Bronchial epithelial cell (primary cell): ENCODE results near the gene MRC2. TPM values are rescaled to one million over a fixed set of nuclear protein-coding genes. Genes with fewer than 3 reads are reported as not detected.

Experiments
- DNase-seq: peaks from one replicate; pipeline ENCODE4 v3.0.0-alpha.2; 2010; ENCODE audit warnings: low read depth
- FAIRE-seq: peaks from 2 replicates; lab custom pipeline; 2011; peaks lifted over from hg19 to GRCh38; lab: Jason Lieb, UNC
- H3K27me3 ChIP-seq: 2 replicates; pipeline ENCODE4 v1.5.1; 2011; ENCODE audit warnings: low read length; ENCODE audit not compliant: control insufficient read depth, insufficient read depth
- H3K36me3 ChIP-seq: 2 replicates; pipeline ENCODE4 v1.5.1; 2011; ENCODE audit warnings: low read length; ENCODE audit not compliant: control insufficient read depth, insufficient read depth
- H3K4me3 ChIP-seq: 2 replicates; pipeline ENCODE4 v1.5.1; 2011; ENCODE audit warnings: mild to moderate bottlenecking, low read depth, low read length, control low read depth
- total RNA-seq: library from RNA; depleted of rRNA; stranded (reverse); fragments of >200 nt; gene quantifications from 2 replicates; pipeline ENCODE4 v1.2.1, GENCODE V29; 2014
- TF ChIP-seq, protein P1 (sequence below): IDR thresholded peaks from 2 replicates; pipeline ENCODE4 v1.5.1; 2011; ENCODE audit warnings: mild to moderate bottlenecking, moderate library complexity, low read length, control low read depth, inconsistent platforms; ENCODE audit not compliant: insufficient read depth, severe bottlenecking

MRC2 gene
- total RNA-seq, 1 donor from 2014 or later, result 9.2 TPM

DNA sequence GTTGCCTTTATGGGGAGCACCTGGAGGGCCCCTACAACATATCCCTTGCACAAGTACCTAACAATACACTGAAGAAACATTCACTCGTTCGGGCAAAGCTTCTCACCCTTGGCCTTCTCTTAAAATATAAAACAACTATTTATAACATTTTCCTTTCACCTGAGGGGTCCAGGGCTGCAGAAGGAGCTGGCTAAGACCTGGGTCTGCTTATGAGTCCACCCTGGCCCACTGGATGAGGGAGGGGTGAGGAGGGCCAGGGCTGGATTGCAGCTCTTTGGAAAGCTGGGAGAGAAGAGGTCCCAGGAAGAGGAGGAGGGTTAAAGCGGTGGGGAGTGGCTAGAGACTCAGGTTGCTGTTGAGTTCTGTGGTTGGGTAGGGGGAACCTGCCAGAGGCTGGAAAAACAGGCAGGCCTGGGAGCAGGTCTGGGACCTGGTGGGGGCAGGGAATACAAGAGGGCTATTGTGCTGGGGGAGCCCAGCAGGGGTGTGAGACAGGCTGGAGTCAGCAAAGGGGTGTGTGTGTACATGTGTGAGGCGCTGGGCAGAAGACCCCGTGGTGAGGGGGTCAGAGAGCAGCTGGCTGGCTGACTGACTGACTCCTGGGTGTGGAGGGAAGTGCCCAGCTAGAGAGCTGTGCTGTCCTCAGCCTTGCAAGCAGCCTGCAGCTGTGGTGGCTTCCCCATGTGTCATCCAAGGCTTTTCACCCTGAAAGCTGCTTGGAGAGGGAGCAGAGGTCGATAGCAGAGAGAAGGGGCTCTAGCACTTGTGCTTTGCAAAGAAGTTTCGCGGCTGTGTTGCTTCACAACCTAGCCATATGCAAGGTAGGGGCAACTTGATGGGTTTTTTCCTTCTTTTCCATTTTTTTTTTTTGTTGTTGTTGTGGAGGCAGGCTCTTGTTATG, 10.2 kb upstream of the MRC2 start:
- Histone ChIP-seq H3K36me3 (peaks cover 5% of the 10 kb centered on the region), H3K4me3 (no peak overlapping the region), H3K27me3 (no peaks in the 10 kb centered on the region)
- TF ChIP-seq, protein P1, sequence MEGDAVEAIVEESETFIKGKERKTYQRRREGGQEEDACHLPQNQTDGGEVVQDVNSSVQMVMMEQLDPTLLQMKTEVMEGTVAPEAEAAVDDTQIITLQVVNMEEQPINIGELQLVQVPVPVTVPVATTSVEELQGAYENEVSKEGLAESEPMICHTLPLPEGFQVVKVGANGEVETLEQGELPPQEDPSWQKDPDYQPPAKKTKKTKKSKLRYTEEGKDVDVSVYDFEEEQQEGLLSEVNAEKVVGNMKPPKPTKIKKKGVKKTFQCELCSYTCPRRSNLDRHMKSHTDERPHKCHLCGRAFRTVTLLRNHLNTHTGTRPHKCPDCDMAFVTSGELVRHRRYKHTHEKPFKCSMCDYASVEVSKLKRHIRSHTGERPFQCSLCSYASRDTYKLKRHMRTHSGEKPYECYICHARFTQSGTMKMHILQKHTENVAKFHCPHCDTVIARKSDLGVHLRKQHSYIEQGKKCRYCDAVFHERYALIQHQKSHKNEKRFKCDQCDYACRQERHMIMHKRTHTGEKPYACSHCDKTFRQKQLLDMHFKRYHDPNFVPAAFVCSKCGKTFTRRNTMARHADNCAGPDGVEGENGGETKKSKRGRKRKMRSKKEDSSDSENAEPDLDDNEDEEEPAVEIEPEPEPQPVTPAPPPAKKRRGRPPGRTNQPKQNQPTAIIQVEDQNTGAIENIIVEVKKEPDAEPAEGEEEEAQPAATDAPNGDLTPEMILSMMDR, result no peak
- FAIRE-seq, result no peak
- no peak for DNase-seq

DNA sequence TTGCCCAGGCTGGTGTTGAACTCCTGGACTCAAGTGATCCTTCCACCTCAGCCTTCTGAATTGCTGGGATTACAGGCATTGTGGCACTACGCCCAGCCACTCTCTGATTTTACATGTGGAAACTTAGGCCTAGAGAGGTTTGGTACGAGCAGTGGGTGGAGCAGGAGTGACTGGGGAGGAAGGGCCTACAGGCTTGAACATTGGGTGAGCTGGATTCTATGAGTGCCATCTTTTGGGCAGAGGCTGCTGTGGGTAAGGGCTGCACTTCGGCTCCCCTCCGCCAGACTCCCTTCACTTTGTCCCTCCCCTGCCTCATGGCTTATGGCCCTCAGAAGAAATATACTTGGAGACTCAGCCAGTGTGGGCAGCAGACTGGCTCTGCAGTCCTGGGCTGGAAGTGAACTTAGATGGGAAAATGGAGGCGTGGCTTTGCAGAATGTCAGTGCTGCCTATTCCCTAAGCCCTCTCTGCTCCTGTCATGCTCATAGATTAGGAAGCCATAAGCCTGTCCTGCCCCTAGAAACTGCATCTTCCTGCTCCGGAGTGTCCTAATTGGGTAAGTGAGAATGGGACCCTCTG, 9.5 kb upstream of the MRC2 start:
- DNase-seq (peak; percentile 46), FAIRE-seq (no peak)
- Histone ChIP-seq H3K36me3 (peaks cover 4% of the 10 kb centered on the region), H3K27me3 (no peaks in the 10 kb centered on the region), H3K4me3 (no peak overlapping the region)
- TF ChIP-seq, protein P1, result no peak

DNA sequence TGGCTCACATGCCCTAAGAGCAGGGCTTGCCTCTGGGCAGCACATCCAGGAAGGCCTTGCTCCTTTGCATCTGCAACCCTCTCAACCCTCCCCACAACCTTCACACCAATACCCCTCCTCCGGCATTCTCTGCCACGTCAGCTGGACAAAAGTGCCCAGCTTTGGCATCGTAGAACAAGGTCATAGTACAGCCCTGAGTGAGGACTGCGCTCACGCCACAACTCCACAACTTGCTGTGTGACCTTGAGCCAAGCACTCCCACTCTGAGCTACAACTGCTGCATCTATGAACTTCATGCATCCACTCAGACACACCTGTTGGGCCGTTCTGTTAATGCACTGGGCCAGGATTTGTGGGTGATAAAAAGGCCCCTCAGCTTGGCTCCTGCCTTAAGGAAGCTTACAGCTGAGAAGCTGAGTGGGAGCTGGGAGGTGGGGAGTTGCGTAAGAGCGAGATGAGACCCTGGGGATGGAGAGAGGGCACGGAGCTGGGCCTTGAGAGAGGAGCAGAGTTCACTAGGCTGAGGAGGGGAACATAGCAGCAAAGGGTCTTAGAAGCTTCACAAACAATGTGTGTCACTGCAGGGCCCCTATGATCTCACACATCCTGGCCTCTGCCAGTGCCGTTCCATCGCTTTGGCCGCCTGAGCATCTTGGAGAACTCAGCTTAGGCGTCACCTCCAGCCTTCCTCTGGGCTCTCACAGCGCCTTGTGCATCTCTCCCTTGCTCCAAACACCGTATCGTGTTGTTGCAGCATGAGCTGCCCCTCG, 8.6 kb upstream of the MRC2 start:
- TF ChIP-seq, protein P1, result no peak
- no peak for FAIRE-seq
- DNase-seq, result no peak

DNA sequence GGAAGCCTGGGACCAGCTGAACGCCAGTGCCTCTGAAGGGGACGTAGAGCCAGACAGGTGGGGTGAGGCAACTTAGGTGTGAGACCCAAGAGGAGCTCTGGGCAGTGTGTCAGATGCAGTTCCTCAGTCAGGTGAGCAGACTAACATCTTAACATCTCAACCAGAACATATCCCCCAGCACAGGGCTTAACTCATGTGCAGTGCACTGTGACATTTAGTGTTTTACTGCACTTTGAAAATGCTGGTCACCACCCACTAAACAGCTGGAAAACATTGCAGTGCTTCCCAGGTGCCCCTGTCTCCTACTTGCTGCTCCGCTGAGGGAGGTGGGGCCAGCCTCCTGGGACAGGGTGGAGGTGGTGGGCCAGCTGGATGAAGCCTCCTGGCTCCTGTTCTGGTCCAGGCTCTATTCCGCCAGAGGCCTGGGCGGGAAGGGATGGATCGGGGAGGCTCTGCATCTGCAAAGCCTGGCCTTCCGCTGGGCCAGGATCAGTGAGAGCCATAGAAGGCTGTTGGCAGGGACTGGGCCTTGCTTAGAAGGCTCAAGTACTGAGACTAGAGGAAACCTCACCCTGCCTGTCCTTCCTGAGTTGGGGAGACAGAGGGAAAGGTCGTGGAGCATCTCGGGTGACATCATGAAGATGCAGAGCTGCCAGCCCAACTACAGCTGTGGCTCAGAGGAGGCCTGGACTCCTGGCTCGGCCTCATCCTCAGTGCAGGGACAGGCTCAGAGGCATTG, 7.9 kb upstream of the MRC2 start:
- Histone ChIP-seq H3K36me3 (peaks cover 2% of the 10 kb centered on the region), H3K27me3 (no peaks in the 10 kb centered on the region), H3K4me3 (no peak overlapping the region)
- TF ChIP-seq, protein P1, result no peak
- DNase-seq (no peak), FAIRE-seq (no peak)

More for the DNA sequence above, 8.6 kb upstream of the MRC2 start:
- H3K4me3 ChIP-seq, result no peak overlapping the region
- peaks cover 4% of the 10 kb centered on the region for H3K36me3 ChIP-seq
- H3K27me3 ChIP-seq, result no peaks in the 10 kb centered on the region

DNA sequence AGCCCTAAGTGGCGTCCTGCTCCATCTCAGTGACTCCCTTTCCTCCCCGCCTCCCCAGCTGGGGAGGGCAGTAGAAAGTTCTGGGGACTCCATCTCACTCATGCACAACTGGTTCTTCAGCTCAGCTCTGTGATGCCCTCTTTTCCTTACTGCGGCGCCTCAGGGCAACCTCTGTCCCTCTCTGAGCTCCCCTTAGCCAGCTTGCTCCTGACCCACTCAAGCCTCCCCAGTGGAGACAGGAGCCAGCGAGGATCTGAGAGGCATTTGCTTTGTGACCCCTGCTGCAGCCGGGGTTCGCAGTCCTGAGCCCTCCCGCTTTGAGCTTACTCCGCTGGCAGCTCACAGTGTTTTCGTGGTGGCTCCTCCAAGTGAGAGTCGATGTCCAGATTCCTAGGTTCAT, 6.2 kb upstream of the MRC2 start:
- Histone ChIP-seq H3K27me3 (no peaks in the 10 kb centered on the region), H3K4me3 (no peak overlapping the region), H3K36me3 (no peaks in the 10 kb centered on the region)
- no peak for DNase-seq
- TF ChIP-seq, protein P1, result no peak
- no peak for FAIRE-seq
